ENCODE measurements around the gene MRPL11. TPM values are rescaled to one million over a fixed set of nuclear protein-coding genes. Genes with fewer than 3 reads are reported as not detected.

The MRPL11 gene
- total RNA-seq, 1 experiment from 2014 or later = 69.6 TPM

DNA sequence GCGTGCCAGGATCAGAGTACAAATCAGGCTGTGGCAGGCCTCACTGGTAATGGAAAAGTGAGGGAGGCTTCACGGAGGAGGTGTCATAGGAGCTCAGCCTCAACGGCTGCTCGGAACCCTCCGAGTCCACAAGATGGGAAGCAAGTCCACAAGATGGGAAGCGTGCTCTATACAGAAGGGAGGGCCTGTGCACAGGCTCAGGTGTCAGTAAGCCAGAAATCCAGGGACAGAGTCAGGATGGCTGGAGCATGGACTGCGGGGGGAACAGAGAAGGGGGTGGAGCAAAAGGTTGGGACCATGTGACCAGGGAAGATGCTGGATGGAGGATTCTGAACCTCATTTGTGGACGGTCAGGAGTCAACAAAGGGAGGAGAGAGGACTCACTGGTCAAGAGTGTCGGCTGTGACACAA, 38.2 kb upstream of the MRPL11 start:
- H3K9me3 ChIP-seq (ENCODE audit: low read length) = no peaks in the 10 kb centered on the region
- peaks cover 28% of the 10 kb centered on the region for H3K79me2 ChIP-seq (ENCODE audit: low read length)
- H3K27ac ChIP-seq (ENCODE audit: low read length) = no peak overlapping the region
- H3K36me3 ChIP-seq (ENCODE audit: insufficient read depth, low read length) = no peaks in the 10 kb centered on the region
- H4K20me1 ChIP-seq (ENCODE audit: insufficient read depth, low read depth, low read length) = peaks cover 3% of the 10 kb centered on the region; the same call in 1 of the 2 replicates
- no peaks in the 10 kb centered on the region for H3K9me2 ChIP-seq (replicated peaks; ENCODE audit: insufficient read depth, low read length)
- H3K4me1 ChIP-seq (ENCODE audit: low read length) = peaks cover 19% of the 10 kb centered on the region
- no peak for DNase-seq
- H3K9ac ChIP-seq (ENCODE audit: low read length) = no peak overlapping the region
- H3K4me3 ChIP-seq (ENCODE audit: low read length) = no peak overlapping the region
- H3K4me2 ChIP-seq (ENCODE audit: low read depth, low read length, poor library complexity, severe bottlenecking) = no peak overlapping the region
- H3K27me3 ChIP-seq (ENCODE audit: low read length) = no peaks in the 10 kb centered on the region
- no peak overlapping the region for H2AFZ ChIP-seq (ENCODE audit: low read length)

- Histone ChIP-seq H2AFZ (ENCODE audit: low read length) (no peak overlapping the region), H3K9me2 (replicated peaks; ENCODE audit: insufficient read depth, low read length) (no peaks in the 10 kb centered on the region), H3K9me3 (ENCODE audit: low read length) (no peaks in the 10 kb centered on the region), H4K20me1 (ENCODE audit: insufficient read depth, low read depth, low read length) (peaks cover 3% of the 10 kb centered on the region; the same call in 1 of the 2 replicates), H3K36me3 (ENCODE audit: insufficient read depth, low read length) (no peaks in the 10 kb centered on the region), H3K27ac (ENCODE audit: low read length) (no peak overlapping the region), H3K4me2 (ENCODE audit: low read depth, low read length, poor library complexity, severe bottlenecking) (no peak overlapping the region), H3K79me2 (ENCODE audit: low read length) (peaks cover 22% of the 10 kb centered on the region), H3K4me3 (ENCODE audit: low read length) (no peak overlapping the region), H3K27me3 (ENCODE audit: low read length) (no peaks in the 10 kb centered on the region), H3K9ac (ENCODE audit: low read length) (no peak overlapping the region), H3K4me1 (ENCODE audit: low read length) (peaks cover 16% of the 10 kb centered on the region)
- DNase-seq = no peak
Measured at GRCh38 chr11:66476173-66476840, 37.7 kb upstream of the MRPL11 start.

DNA sequence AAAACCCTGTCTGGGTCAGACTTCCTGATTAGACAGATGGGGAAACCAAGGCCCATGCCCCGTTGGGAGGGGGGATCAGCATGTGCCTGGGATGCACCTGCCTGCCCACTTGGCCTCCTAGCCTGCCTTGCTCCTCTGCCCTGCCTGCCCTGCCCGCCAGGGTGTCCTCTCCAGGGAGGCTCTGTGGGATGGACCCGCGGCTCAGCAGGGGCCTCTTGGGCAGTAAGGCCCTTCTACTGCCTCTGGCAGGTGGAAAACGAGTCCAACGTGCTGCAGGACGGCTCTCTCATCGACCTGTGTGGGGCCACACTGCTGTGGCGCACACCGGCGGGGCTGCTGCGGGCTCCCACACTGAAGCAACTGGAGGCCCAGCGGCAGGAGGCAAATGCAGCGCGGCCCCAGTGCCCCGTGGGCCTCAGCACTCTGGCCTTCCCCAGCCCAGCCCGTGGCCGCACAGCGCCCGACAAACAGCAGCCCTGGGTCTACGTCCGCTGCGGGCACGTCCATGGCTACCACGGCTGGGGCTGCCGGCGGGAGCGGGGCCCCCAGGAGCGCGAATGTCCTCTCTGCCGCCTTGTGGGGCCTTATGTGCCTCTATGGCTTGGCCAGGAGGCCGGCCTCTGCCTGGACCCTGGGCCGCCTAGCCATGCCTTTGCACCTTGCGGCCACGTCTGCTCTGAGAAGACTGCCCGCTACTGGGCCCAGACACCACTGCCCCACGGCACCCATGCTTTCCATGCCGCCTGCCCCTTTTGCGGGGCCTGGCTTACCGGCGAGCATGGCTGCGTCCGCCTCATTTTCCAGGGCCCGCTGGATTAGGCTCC, 36.9 kb upstream of the MRPL11 start:
- H2AFZ ChIP-seq (ENCODE audit: low read length) = no peak overlapping the region

GRCh38 chr11:66473608-66474515, 35.2 kb upstream of the MRPL11 start:
- Histone ChIP-seq H3K9ac (ENCODE audit: low read length) (no peak overlapping the region), H3K36me3 (ENCODE audit: insufficient read depth, low read length) (no peaks in the 10 kb centered on the region), H3K79me2 (ENCODE audit: low read length) (0 out of 2 replicates have a peak, but pooled peaks cover 4% of the 10 kb centered on the region)

More for the DNA sequence above, 36.9 kb upstream of the MRPL11 start:
- H3K9me2 ChIP-seq (replicated peaks; ENCODE audit: insufficient read depth, low read length) = no peaks in the 10 kb centered on the region
- peaks cover 9% of the 10 kb centered on the region for H3K4me1 ChIP-seq (ENCODE audit: low read length)
- peaks cover 15% of the 10 kb centered on the region for H3K79me2 ChIP-seq (ENCODE audit: low read length)
- H3K27ac ChIP-seq (ENCODE audit: low read length) = no peak overlapping the region
- no peaks in the 10 kb centered on the region for H3K36me3 ChIP-seq (ENCODE audit: insufficient read depth, low read length)
- no peak overlapping the region for H3K9ac ChIP-seq (ENCODE audit: low read length)
- H3K9me3 ChIP-seq (ENCODE audit: low read length) = no peaks in the 10 kb centered on the region
- H3K4me3 ChIP-seq (ENCODE audit: low read length) = no peak overlapping the region
- no peak overlapping the region for H3K4me2 ChIP-seq (ENCODE audit: low read depth, low read length, poor library complexity, severe bottlenecking)
- H3K27me3 ChIP-seq (ENCODE audit: low read length) = no peaks in the 10 kb centered on the region
- no peaks in the 10 kb centered on the region; the same call in 1 of the 2 replicates for H4K20me1 ChIP-seq (ENCODE audit: insufficient read depth, low read depth, low read length)
- no peak for DNase-seq

DNA sequence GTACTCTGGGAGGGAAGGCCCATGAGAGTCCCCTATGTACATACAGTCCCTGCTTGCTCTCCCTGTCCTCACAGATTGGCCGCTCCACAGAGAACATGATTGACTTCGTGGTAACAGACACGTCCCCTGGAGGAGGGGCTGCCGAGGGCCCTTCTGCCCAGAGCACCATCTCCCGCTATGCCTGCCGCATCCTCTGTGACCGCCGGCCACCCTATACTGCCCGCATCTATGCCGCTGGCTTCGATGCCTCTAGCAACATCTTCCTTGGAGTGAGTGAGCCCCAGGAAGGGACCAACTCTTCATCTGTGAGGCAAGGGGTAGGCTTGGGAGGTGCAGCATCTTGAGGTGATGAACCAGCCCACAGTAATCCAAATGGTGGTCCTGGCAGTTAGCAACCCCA, 34.5 kb upstream of the MRPL11 start:
- Histone ChIP-seq H3K9me2 (replicated peaks; ENCODE audit: insufficient read depth, low read length) (no peaks in the 10 kb centered on the region), H3K79me2 (ENCODE audit: low read length) (no peaks in the 10 kb centered on the region), H3K9me3 (ENCODE audit: low read length) (no peaks in the 10 kb centered on the region), H4K20me1 (ENCODE audit: insufficient read depth, low read depth, low read length) (no peaks in the 10 kb centered on the region), H3K27me3 (ENCODE audit: low read length) (no peaks in the 10 kb centered on the region), H3K36me3 (ENCODE audit: insufficient read depth, low read length) (no peaks in the 10 kb centered on the region), H2AFZ (ENCODE audit: low read length) (no peak overlapping the region), H3K9ac (ENCODE audit: low read length) (no peak overlapping the region), H3K4me2 (ENCODE audit: low read depth, low read length, poor library complexity, severe bottlenecking) (no peak overlapping the region), H3K27ac (ENCODE audit: low read length) (no peak overlapping the region), H3K4me3 (ENCODE audit: low read length) (no peak overlapping the region), H3K4me1 (ENCODE audit: low read length) (no peaks in the 10 kb centered on the region)
- DNase-seq = no peak

More at GRCh38 chr11:66473608-66474515, 35.2 kb upstream of the MRPL11 start:
- Histone ChIP-seq H2AFZ (ENCODE audit: low read length) (no peak overlapping the region), H3K9me3 (ENCODE audit: low read length) (no peaks in the 10 kb centered on the region), H3K27me3 (ENCODE audit: low read length) (no peaks in the 10 kb centered on the region), H3K4me1 (ENCODE audit: low read length) (peaks cover 4% of the 10 kb centered on the region; the same call in 1 of the 2 replicates), H3K9me2 (replicated peaks; ENCODE audit: insufficient read depth, low read length) (no peaks in the 10 kb centered on the region), H3K27ac (ENCODE audit: low read length) (no peak overlapping the region), H3K4me2 (ENCODE audit: low read depth, low read length, poor library complexity, severe bottlenecking) (no peak overlapping the region), H3K4me3 (ENCODE audit: low read length) (no peak overlapping the region), H4K20me1 (ENCODE audit: insufficient read depth, low read depth, low read length) (no peaks in the 10 kb centered on the region)
- DNase-seq = no peak

DNA sequence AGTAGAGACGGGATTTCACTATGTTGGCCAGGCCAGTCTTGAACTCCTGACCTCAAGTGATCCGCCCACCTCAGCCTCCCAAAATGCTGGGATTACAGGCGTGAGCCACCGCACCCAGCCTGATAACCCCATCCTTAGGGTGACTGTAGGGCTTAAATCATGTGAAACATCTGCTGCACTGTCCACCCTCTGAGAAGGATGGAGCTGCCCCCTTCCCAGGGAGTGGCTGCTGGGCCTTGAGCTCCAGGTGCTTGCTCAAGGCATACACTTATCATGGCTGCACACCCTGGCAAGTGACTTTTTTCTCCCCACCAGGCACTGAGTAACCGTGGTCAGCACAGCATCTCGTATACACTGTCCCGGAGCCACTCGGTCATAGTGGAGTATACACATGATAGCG, 33.4 kb upstream of the MRPL11 start:
- H3K4me1 ChIP-seq (ENCODE audit: low read length) = peaks cover 9% of the 10 kb centered on the region
- no peaks in the 10 kb centered on the region for H3K79me2 ChIP-seq (ENCODE audit: low read length)
- H4K20me1 ChIP-seq (ENCODE audit: insufficient read depth, low read depth, low read length) = peaks cover 8% of the 10 kb centered on the region; the same call in 1 of the 2 replicates
- H3K4me3 ChIP-seq (ENCODE audit: low read length) = no peak overlapping the region
- H3K9me3 ChIP-seq (ENCODE audit: low read length) = no peaks in the 10 kb centered on the region
- DNase-seq = no peak
- H3K4me2 ChIP-seq (ENCODE audit: low read depth, low read length, poor library complexity, severe bottlenecking) = no peak overlapping the region
- H3K36me3 ChIP-seq (ENCODE audit: insufficient read depth, low read length) = no peaks in the 10 kb centered on the region
- H3K9ac ChIP-seq (ENCODE audit: low read length) = no peak overlapping the region
- no peak overlapping the region for H3K27ac ChIP-seq (ENCODE audit: low read length)
- no peaks in the 10 kb centered on the region for H3K27me3 ChIP-seq (ENCODE audit: low read length)
- no peaks in the 10 kb centered on the region for H3K9me2 ChIP-seq (replicated peaks; ENCODE audit: insufficient read depth, low read length)
- H2AFZ ChIP-seq (ENCODE audit: low read length) = no peak overlapping the region

DNA sequence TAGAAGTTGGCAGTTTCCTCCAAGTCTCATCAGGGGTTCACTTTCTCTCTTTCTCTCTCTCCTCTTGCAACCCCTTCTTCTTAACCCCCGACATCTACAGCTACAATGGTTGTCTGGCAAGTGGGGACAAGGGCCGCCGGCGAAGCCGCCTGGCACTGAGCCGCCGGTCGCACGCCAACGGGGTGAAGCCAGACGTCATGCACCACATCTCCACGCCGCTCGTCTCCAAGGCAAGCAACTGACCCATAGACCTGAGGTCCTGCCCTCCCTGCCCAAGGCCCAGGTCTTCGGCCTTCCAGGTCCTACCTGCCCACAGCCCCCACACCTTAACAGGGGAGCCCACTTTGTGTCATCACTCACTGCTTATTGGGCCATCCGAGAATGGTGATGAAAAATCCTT, 32.5 kb upstream of the MRPL11 start:
- Histone ChIP-seq H3K9me2 (replicated peaks; ENCODE audit: insufficient read depth, low read length) (no peaks in the 10 kb centered on the region), H2AFZ (ENCODE audit: low read length) (no peak overlapping the region), H3K27ac (ENCODE audit: low read length) (no peak overlapping the region), H3K4me1 (ENCODE audit: low read length) (peaks cover 13% of the 10 kb centered on the region), H3K27me3 (ENCODE audit: low read length) (no peaks in the 10 kb centered on the region), H3K4me3 (ENCODE audit: low read length) (no peak overlapping the region), H3K9ac (ENCODE audit: low read length) (no peak overlapping the region), H3K9me3 (ENCODE audit: low read length) (no peaks in the 10 kb centered on the region), H3K4me2 (ENCODE audit: low read depth, low read length, poor library complexity, severe bottlenecking) (no peak overlapping the region), H3K36me3 (ENCODE audit: insufficient read depth, low read length) (no peaks in the 10 kb centered on the region), H3K79me2 (ENCODE audit: low read length) (no peaks in the 10 kb centered on the region), H4K20me1 (ENCODE audit: insufficient read depth, low read depth, low read length) (peaks cover 8% of the 10 kb centered on the region; the same call in 1 of the 2 replicates)
- no peak for DNase-seq
